H9 (cell line): ENCODE measurements around the gene CLEC2L. TPM values are rescaled to one million over a fixed set of nuclear protein-coding genes. Genes with fewer than 3 reads are reported as not detected.

ENCODE experiments used
- DNase-seq: peaks from one replicate; pipeline ENCODE4 v3.0.0-alpha.2; 2017
- H2AFZ ChIP-seq: one replicate; pipeline ENCODE4 v1.6.1; 2013; ENCODE audit warnings: mild to moderate bottlenecking, low read length, control low read depth, moderate library complexity
- H2AK5ac ChIP-seq: 2 replicates; pipeline ENCODE4 v1.6.1; 2013; ENCODE audit warnings: low read length, control low read depth, mixed read lengths; ENCODE audit not compliant: insufficient read length
- H2BK120ac ChIP-seq: one replicate; pipeline ENCODE4 v1.6.1; 2013; ENCODE audit warnings: low read depth, mild to moderate bottlenecking, low read length, control low read depth, inconsistent platforms; ENCODE audit not compliant: poor library complexity, severe bottlenecking
- H2BK12ac ChIP-seq: 2 replicates; pipeline ENCODE4 v1.6.1; 2013; ENCODE audit warnings: low read length, control low read depth, mixed read lengths, low read depth; ENCODE audit not compliant: insufficient read length
- H2BK15ac ChIP-seq: 2 replicates; pipeline ENCODE4 v1.6.1; 2013; ENCODE audit warnings: low read depth, low read length, control low read depth
- H2BK20ac ChIP-seq: one replicate; pipeline ENCODE4 v1.6.1; 2013; ENCODE audit warnings: low read depth, mild to moderate bottlenecking, low read length, control low read depth, inconsistent platforms; ENCODE audit not compliant: poor library complexity, severe bottlenecking
- H2BK5ac ChIP-seq: 2 replicates; pipeline ENCODE4 v1.6.1; 2013; ENCODE audit warnings: low read length, control low read depth, mixed read lengths; ENCODE audit not compliant: insufficient read length
- H3K14ac ChIP-seq: 2 replicates; pipeline ENCODE4 v1.6.1; 2013; ENCODE audit warnings: low read length, control low read depth; ENCODE audit not compliant: insufficient read depth
- H3K18ac ChIP-seq: 2 replicates; pipeline ENCODE4 v1.6.1; 2013; ENCODE audit warnings: low read depth, mild to moderate bottlenecking, mixed read lengths, low read length, control low read depth; ENCODE audit not compliant: insufficient read length
- H3K23ac ChIP-seq: 2 replicates; pipeline ENCODE4 v1.6.1; 2013; ENCODE audit warnings: low read length, control low read depth, mixed read lengths, low read depth; ENCODE audit not compliant: insufficient read length
- H3K23me2 ChIP-seq: 2 replicates; pipeline ENCODE4 v1.6.1; 2013; ENCODE audit warnings: low read depth, mild to moderate bottlenecking, mixed read lengths, low read length, control low read depth; ENCODE audit not compliant: insufficient read length, poor library complexity, severe bottlenecking
- H3K27ac ChIP-seq: 2 replicates; pipeline ENCODE4 v1.5.1; 2013; ENCODE audit warnings: low read length, control low read depth, mixed read lengths, low read depth; ENCODE audit not compliant: insufficient read length
- H3K27me3 ChIP-seq: 2 replicates; pipeline ENCODE4 v1.6.1; 2013; ENCODE audit warnings: low read length, control low read depth, inconsistent platforms; ENCODE audit not compliant: insufficient read depth
- H3K4ac ChIP-seq: 2 replicates; pipeline ENCODE4 v1.6.1; 2013; ENCODE audit warnings: low read depth, mild to moderate bottlenecking, control low read depth, inconsistent platforms, low read length, moderate library complexity
- H3K4me1 ChIP-seq: 2 replicates; pipeline ENCODE4 v1.6.1; 2013; ENCODE audit warnings: low read length, control low read depth, inconsistent platforms; ENCODE audit not compliant: insufficient read depth
- H3K4me2 ChIP-seq: 2 replicates; pipeline ENCODE4 v1.6.1; 2013; ENCODE audit warnings: low read length, control low read depth, mixed read lengths; ENCODE audit not compliant: insufficient read length, insufficient read depth
- H3K56ac ChIP-seq: 2 replicates; pipeline ENCODE4 v1.6.1; 2013; ENCODE audit warnings: low read depth, mild to moderate bottlenecking, mixed read lengths, low read length, control low read depth; ENCODE audit not compliant: insufficient read length
- H3K79me1 ChIP-seq: 2 replicates; pipeline ENCODE4 v1.6.1; 2013; ENCODE audit warnings: low read depth, mild to moderate bottlenecking, moderate library complexity, low read length, control low read depth, inconsistent platforms; ENCODE audit not compliant: insufficient read depth, poor library complexity, severe bottlenecking
- H3K79me2 ChIP-seq: 2 replicates; pipeline ENCODE4 v1.6.1; 2013; ENCODE audit warnings: low read length, control low read depth, inconsistent platforms; ENCODE audit not compliant: insufficient read depth
- H3K9ac ChIP-seq: 2 replicates; pipeline ENCODE4 v1.6.1; 2013; ENCODE audit warnings: low read length, control low read depth, mixed read lengths; ENCODE audit not compliant: insufficient read length; ENCODE audit errors: extremely low read depth
- H3K9me3 ChIP-seq: one replicate; pipeline ENCODE4 v1.6.1; 2013; ENCODE audit warnings: low read depth, low read length, inconsistent platforms; ENCODE audit not compliant: control insufficient read depth
- H3T11ph ChIP-seq: one replicate; pipeline ENCODE4 v1.6.1; 2013; ENCODE audit warnings: mild to moderate bottlenecking, low read length, control low read depth, inconsistent platforms
- H4K20me1 ChIP-seq: one replicate; pipeline ENCODE4 v1.6.1; 2013; ENCODE audit not compliant: control insufficient read depth, insufficient read length, insufficient read depth
- H4K5ac ChIP-seq: 2 replicates; pipeline ENCODE4 v1.6.1; 2013; ENCODE audit warnings: low read depth, mild to moderate bottlenecking, mixed read lengths, low read length, control low read depth; ENCODE audit not compliant: insufficient read length
- H4K8ac ChIP-seq: replicated peaks from 2 replicates; pipeline ENCODE4 v1.6.1; 2013; ENCODE audit warnings: low read length, control low read depth, mixed read lengths, low read depth; ENCODE audit not compliant: insufficient read length
- H4K91ac ChIP-seq: 2 replicates; pipeline ENCODE4 v1.6.1; 2013; ENCODE audit warnings: low read depth, mild to moderate bottlenecking, moderate library complexity, mixed read lengths, low read length, control low read depth; ENCODE audit not compliant: insufficient read length
- H3K27ac Mint-ChIP-seq, 3 experiments: 2 replicates in 2 of 3; 3 replicates in 1 of 3; pipeline ENCODE4 v1.8.0; 2020 to 2021; ENCODE audit warnings: mixed read lengths in 3 of 3, mild to moderate bottlenecking in 1 of 3, moderate library complexity in 1 of 3
- H3K27me3 Mint-ChIP-seq: 2 replicates; pipeline ENCODE4 v1.8.0; 2021; ENCODE audit warnings: low read depth, mild to moderate bottlenecking, moderate library complexity, mixed read lengths
- H3K36me3 Mint-ChIP-seq, 3 experiments: 2 replicates in 2 of 3; 3 replicates in 1 of 3; pipeline ENCODE4 v1.8.0; 2020 to 2021; ENCODE audit warnings: low read depth in 3 of 3, mixed read lengths in 3 of 3; ENCODE audit not compliant: insufficient read depth in 1 of 3
- H3K4me1 Mint-ChIP-seq, 2 experiments: 2 replicates each; pipeline ENCODE4 v1.8.0; 2020; ENCODE audit warnings: mixed read lengths in 2 of 2
- H3K4me3 Mint-ChIP-seq, 2 experiments: 2 replicates in 1 of 2; 3 replicates in 1 of 2; pipeline ENCODE4 v1.8.0; 2020 to 2021; ENCODE audit warnings: mild to moderate bottlenecking in 2 of 2, mixed read lengths in 2 of 2, moderate library complexity in 1 of 2
- H3K9me3 Mint-ChIP-seq, 2 experiments: 2 replicates in 1 of 2; 3 replicates in 1 of 2; pipeline ENCODE4 v1.8.0; 2020; ENCODE audit warnings: mild to moderate bottlenecking in 2 of 2, mixed read lengths in 2 of 2, moderate library complexity in 1 of 2
- CTCF ChIP-seq: fragments of 200-600 bp; sonication (generic); conservative IDR thresholded peaks from 3 replicates; pipeline ENCODE4 v1.8.0; 2021; ENCODE audit warnings: antibody characterized with exemption, mild to moderate bottlenecking
- WGBS: extraction: QIAGEN DNeasy Blood & Tissue Kit; methylation state at CpG from one replicate; pipeline ENCODE4 v1.1.7; 2013; ENCODE audit warnings: missing lambda C conversion rate, low lambda C conversion rate, mixed read lengths; ENCODE audit not compliant: insufficient read length; ENCODE audit errors: extremely low coverage; 5-methylcytosine and 5-hydroxymethylcytosine counted together
- total RNA-seq: library from RNA; stranded (reverse); gene quantifications from 2 replicates; pipeline ENCODE4 v1.2.1, GENCODE V29; 2021

CLEC2L gene
- total RNA-seq, 1 experiment from 2014 or later: 0.74 TPM

DNA sequence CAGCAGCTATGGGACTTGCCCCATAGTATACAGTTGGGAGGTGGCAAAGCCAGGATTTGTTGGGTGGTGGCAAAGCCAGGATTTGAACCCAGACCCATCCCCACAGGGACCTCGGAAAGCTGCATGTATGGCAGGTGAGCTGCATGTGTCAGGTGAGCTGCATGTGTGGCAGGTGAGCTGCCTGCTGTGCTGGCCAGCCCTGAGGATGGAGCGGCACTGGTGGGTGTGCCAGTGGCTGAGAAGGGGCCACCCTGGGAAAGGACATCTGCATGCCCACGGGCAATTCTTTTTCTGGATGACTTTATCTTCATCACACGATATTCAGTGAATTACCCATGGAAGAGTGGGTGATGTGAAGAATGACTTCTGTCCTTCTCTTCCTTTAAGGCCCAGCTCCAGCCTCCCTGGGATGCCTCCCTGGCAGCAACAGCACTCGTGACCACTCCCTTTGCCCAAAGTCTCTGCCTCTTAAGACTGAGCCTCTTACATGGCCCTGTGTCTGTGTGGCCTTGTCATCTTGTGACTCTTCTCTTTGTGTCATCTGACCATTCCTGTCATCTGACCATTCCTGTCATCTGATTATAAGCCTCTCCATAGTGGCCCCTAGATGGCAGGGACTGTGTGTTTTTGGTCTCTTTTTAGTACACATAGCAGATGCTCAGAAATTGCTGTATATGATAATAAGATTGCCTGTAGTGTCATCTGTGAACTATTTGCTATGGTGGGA is 25.0 kb downstream of the CLEC2L start:
- Histone ChIP-seq H3K79me1 (no peaks in the 10 kb centered on the region), H3K9me3 (no peaks in the 10 kb centered on the region), H2BK5ac (no peak overlapping the region), H3K79me2 (no peaks in the 10 kb centered on the region), H2BK20ac (no peak overlapping the region), H3K4ac (no peak overlapping the region), H3K14ac (no peak overlapping the region), H3K23ac (no peak overlapping the region), H3K27ac (no peak overlapping the region), H3T11ph (no peak overlapping the region), H4K20me1 (no peaks in the 10 kb centered on the region), H4K5ac (no peak overlapping the region), H4K91ac (no peak overlapping the region), H3K56ac (no peak overlapping the region), H2BK15ac (no peak overlapping the region), H3K4me1 (no peaks in the 10 kb centered on the region; the same call in 1 of the 2 replicates), H3K9ac (no peak overlapping the region), H3K23me2 (no peaks in the 10 kb centered on the region), H2AFZ (no peak overlapping the region), H4K8ac (no peak overlapping the region), H2BK12ac (no peak overlapping the region), H2BK120ac (no peak overlapping the region), H3K27me3 (no peaks in the 10 kb centered on the region), H3K4me2 (no peak overlapping the region), H3K18ac (no peak overlapping the region), H2AK5ac (no peak overlapping the region)
- Mint-ChIP-seq H3K36me3 (peaks cover 0 to 9% (median 0%) of the 10 kb centered on the region in 3 experiments; a peak in 2 of 7 replicates), H3K4me3 (no peak overlapping the region), H3K27me3 (peaks cover 2% of the 10 kb centered on the region), H3K27ac (no peak overlapping the region; a peak in 1 of 7 replicates), H3K4me1 (peaks cover 8 to 13% of the 10 kb centered on the region in 2 experiments), H3K9me3 (0 out of 5 replicates have a peak, but pooled peaks cover 0 to 3% of the 10 kb centered on the region in 2 experiments)
- DNase-seq: no peak
- no CpG with 5 or more reads among the region's 5 CpGs for WGBS
- no peak for TF ChIP-seq CTCF
